Gastrocnemius medialis (tissue), 4 donors: ENCODE measurements around the gene MCF2L.

Experiments used
- POLR2A ChIP-seq, 2 donors: fragments of 450-650 bp; IDR thresholded peaks; one replicate each; pipeline ENCODE4 v1.6.1; 2017; ENCODE audit warnings: antibody characterized with exemption in 2 of 2, mild to moderate bottlenecking in 2 of 2, moderate library complexity in 2 of 2
- TF ChIP-seq, protein P1 (sequence below), 5 experiments: fragments of 450-650 bp in 3 of 5; fragments of 200-600 bp in 2 of 5; sonication (generic) in 2 of 5; IDR thresholded peaks in 4 of 5; conservative IDR thresholded peaks in 1 of 5; 1 replicate in 4 of 5; 2 replicates in 1 of 5; pipeline ENCODE4 v1.5.1; 2016 to 2019; ENCODE audit warnings: antibody characterized with exemption in 5 of 5, mild to moderate bottlenecking in 3 of 5, moderate library complexity in 3 of 5

DNA sequence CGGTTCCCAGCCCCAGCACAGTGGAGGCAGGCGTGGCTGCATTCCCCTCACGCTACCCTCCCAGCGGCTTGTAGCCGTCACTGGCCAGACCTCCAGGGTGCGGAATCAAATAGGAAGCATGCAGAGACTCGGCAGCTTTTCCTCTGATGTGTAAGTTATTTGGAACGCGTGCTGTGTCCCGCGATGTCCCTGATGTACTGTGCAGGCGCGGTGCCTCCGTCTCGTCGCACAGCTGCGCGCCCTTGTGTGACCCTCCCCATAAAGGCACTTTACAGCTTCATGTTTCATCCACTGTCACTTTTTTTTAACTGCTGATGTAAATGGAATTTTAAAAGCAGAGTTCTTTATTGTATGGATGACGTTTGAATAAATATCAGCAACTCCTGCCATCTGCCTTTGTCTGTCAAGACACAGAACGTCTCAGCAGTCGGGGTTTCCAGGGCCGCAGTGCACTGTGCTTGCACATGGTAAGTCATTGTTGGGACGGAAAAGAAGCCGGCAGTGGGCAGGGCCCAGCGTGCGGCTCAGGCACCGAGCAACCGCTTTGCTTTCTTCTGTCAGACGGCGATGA lies 129.2 kb downstream of the MCF2L start:
- TF ChIP-seq, protein P1, sequence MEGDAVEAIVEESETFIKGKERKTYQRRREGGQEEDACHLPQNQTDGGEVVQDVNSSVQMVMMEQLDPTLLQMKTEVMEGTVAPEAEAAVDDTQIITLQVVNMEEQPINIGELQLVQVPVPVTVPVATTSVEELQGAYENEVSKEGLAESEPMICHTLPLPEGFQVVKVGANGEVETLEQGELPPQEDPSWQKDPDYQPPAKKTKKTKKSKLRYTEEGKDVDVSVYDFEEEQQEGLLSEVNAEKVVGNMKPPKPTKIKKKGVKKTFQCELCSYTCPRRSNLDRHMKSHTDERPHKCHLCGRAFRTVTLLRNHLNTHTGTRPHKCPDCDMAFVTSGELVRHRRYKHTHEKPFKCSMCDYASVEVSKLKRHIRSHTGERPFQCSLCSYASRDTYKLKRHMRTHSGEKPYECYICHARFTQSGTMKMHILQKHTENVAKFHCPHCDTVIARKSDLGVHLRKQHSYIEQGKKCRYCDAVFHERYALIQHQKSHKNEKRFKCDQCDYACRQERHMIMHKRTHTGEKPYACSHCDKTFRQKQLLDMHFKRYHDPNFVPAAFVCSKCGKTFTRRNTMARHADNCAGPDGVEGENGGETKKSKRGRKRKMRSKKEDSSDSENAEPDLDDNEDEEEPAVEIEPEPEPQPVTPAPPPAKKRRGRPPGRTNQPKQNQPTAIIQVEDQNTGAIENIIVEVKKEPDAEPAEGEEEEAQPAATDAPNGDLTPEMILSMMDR (IDR thresholded peaks at IDR 0.05 in 4 of 5, conservative IDR thresholded peaks at IDR 0.05 in 1 of 5), result no peak
- no peak for TF ChIP-seq POLR2A (IDR thresholded peaks at IDR 0.05)
